Measurements from ENCODE around the gene TTC28. TPM values are rescaled to one million over a fixed set of nuclear protein-coding genes. Genes with fewer than 3 reads are reported as not detected.

TTC28 gene
- total RNA-seq, 1 donor from 2014 or later: 46.2 TPM

- Mint-ChIP-seq H3K4me3 (no peak overlapping the region), H3K9me3 (no peaks in the 10 kb centered on the region), H3K4me1 (peaks cover 2% of the 10 kb centered on the region), H3K27me3 (ENCODE audit: insufficient read depth, low read depth) (no peaks in the 10 kb centered on the region), H3K36me3 (peaks cover 10% of the 10 kb centered on the region), H3K27ac (no peak overlapping the region)
- Histone ChIP-seq H3K27me3 (no peaks in the 10 kb centered on the region), H3K79me2 (ENCODE audit: low read depth) (peaks cover 38% of the 10 kb centered on the region), H3K9me3 (ENCODE audit: low read depth) (no peaks in the 10 kb centered on the region), H3F3A (ENCODE audit: low read depth) (peaks cover 12% of the 10 kb centered on the region), H4K20me1 (ENCODE audit: low read depth) (no peaks in the 10 kb centered on the region), H3K36me3 (no peaks in the 10 kb centered on the region), H3K4me3 (no peak overlapping the region), H3K27ac (no peak overlapping the region), H2AFZ (replicated peaks) (no peak overlapping the region), H3K9ac (no peak overlapping the region), H3K4me2 (no peak overlapping the region), H3K4me1 (peaks cover 13% of the 10 kb centered on the region)
- TF ChIP-seq CTCF (IDR thresholded peaks at IDR 0.05): no peak
- no peak for TF ChIP-seq EZH2 (IDR thresholded peaks at IDR 0.05)
- TF ChIP-seq EZH2phosphoT487 (IDR thresholded peaks at IDR 0.05): no peak
- no peak for DNase-seq (ENCODE audit: low spot score)
These were observed 746.3 kb downstream of the TTC28 start for GRCh38 chr22:27933186-27933983.

- TF ChIP-seq EZH2phosphoT487 (IDR thresholded peaks at IDR 0.05): no peak
- TF ChIP-seq EZH2 (IDR thresholded peaks at IDR 0.05): no peak
- no peak for TF ChIP-seq CTCF (IDR thresholded peaks at IDR 0.05)
- Histone ChIP-seq H4K20me1 (ENCODE audit: low read depth) (no peaks in the 10 kb centered on the region), H3F3A (ENCODE audit: low read depth) (peaks cover 12% of the 10 kb centered on the region), H3K27me3 (no peaks in the 10 kb centered on the region), H3K4me2 (peak overlapping the region; percentile 25), H3K9ac (no peak overlapping the region), H3K4me3 (no peak overlapping the region), H3K36me3 (no peaks in the 10 kb centered on the region), H3K4me1 (peaks cover 13% of the 10 kb centered on the region), H3K9me3 (ENCODE audit: low read depth) (peaks cover 11% of the 10 kb centered on the region), H3K27ac (peak overlapping the region; percentile 65), H3K79me2 (ENCODE audit: low read depth) (peaks cover 64% of the 10 kb centered on the region), H2AFZ (replicated peaks) (no peak overlapping the region)
- DNase-seq (ENCODE audit: low spot score): peak; percentile 18
- peaks cover 15% of the 10 kb centered on the region for H3K36me3 Mint-ChIP-seq
- H3K4me3 Mint-ChIP-seq: no peak overlapping the region
- no peak overlapping the region for H3K27ac Mint-ChIP-seq
- H3K4me1 Mint-ChIP-seq: peaks cover 2% of the 10 kb centered on the region
- no peaks in the 10 kb centered on the region for H3K27me3 Mint-ChIP-seq (ENCODE audit: insufficient read depth, low read depth)
- peaks cover 2% of the 10 kb centered on the region for H3K9me3 Mint-ChIP-seq
These were observed 749.1 kb downstream of the TTC28 start for GRCh38 chr22:27930331-27931060.

Small RNAs within 50 kb of the gene (microRNA-seq; reads per million reads assigned to microRNA genes)
- gene MIR5739: not detected

Small RNAs within 50 kb of the gene (small RNA-seq; reads per million reads assigned to genes)
- gene MIR5739: not detected
- gene RF00019: not detected
- gene RF00150: not detected
- not detected for gene RF02200
- gene RN7SL162P: not detected

Other genes starting within 250 kb of the TTC28 start
- gene CHEK2, start 62.0 kb upstream of the TTC28 start, total RNA-seq (ENCODE audit: low replicate concordance): 48.7 and 94.4 TPM in 2 replicates
- 19.0 and 29.7 TPM in 2 replicates for gene HSCB, start 62.2 kb upstream of the TTC28 start, total RNA-seq (ENCODE audit: low replicate concordance)
- 59.1 and 80.2 TPM in 2 replicates for gene CCDC117, start 92.9 kb upstream of the TTC28 start, total RNA-seq (ENCODE audit: low replicate concordance)
- gene XBP1, start 120.7 kb upstream of the TTC28 start, total RNA-seq (ENCODE audit: low replicate concordance): 72.7 and 73.9 TPM in 2 replicates
- 4.1 and 12.0 TPM in 2 replicates for gene ZNRF3, start 203.7 kb upstream of the TTC28 start, total RNA-seq (ENCODE audit: low replicate concordance)